Jurkat, Clone E6-1 (cell line): Measurements from ENCODE around the gene PARM1.

Experiments used
- DNase-seq: peaks from one replicate; pipeline ENCODE4 v3.0.0-alpha.2; 2011; ENCODE audit warnings: low read depth, low spot score
- H3K4me3 ChIP-seq: 2 replicates; pipeline ENCODE4 v1.5.1; 2011; ENCODE audit warnings: mild to moderate bottlenecking, low read length, control low read depth, moderate library complexity

PARM1 gene

GRCh38 chr4:74934888-74935287 lies 2.0 kb downstream of the PARM1 start:
- DNase-seq, result no peak
- no peak overlapping the region for H3K4me3 ChIP-seq

GRCh38 chr4:74941123-74941522 lies 8.2 kb downstream of the PARM1 start:
- no peak overlapping the region for H3K4me3 ChIP-seq
- DNase-seq, result no peak

GRCh38 chr4:74942251-74942917 lies 9.5 kb downstream of the PARM1 start:
- no peak overlapping the region for H3K4me3 ChIP-seq
- no peak for DNase-seq

GRCh38 chr4:74942918-74943253 lies 10.0 kb downstream of the PARM1 start:
- DNase-seq, result no peak
- no peak overlapping the region for H3K4me3 ChIP-seq

GRCh38 chr4:74944354-74944793 lies 11.5 kb downstream of the PARM1 start:
- H3K4me3 ChIP-seq, result no peak overlapping the region
- no peak for DNase-seq

GRCh38 chr4:74946196-74946595 lies 13.3 kb downstream of the PARM1 start:
- H3K4me3 ChIP-seq, result no peak overlapping the region
- DNase-seq, result no peak

GRCh38 chr4:74947798-74948197 lies 14.9 kb downstream of the PARM1 start:
- DNase-seq, result no peak
- no peak overlapping the region for H3K4me3 ChIP-seq

GRCh38 chr4:74948236-74948635 lies 15.3 kb downstream of the PARM1 start:
- no peak overlapping the region for H3K4me3 ChIP-seq
- no peak for DNase-seq

GRCh38 chr4:74950200-74950599 lies 17.3 kb downstream of the PARM1 start:
- DNase-seq, result no peak
- H3K4me3 ChIP-seq, result no peak overlapping the region

- DNase-seq, result no peak
- no peak overlapping the region for H3K4me3 ChIP-seq
Observed at GRCh38 chr4:74950882-74951281, 18.0 kb downstream of the PARM1 start.

- no peak overlapping the region for H3K4me3 ChIP-seq
Observed at GRCh38 chr4:74953647-74954046, 20.7 kb downstream of the PARM1 start.

GRCh38 chr4:74958881-74959280 lies 26.0 kb downstream of the PARM1 start:
- no peak for DNase-seq
- H3K4me3 ChIP-seq, result no peak overlapping the region

More at GRCh38 chr4:74953647-74954046, 20.7 kb downstream of the PARM1 start:
- DNase-seq, result no peak

GRCh38 chr4:74961230-74961629 lies 28.3 kb downstream of the PARM1 start:
- no peak overlapping the region for H3K4me3 ChIP-seq
- no peak for DNase-seq

GRCh38 chr4:74962584-74962983 lies 29.7 kb downstream of the PARM1 start:
- no peak overlapping the region for H3K4me3 ChIP-seq
- DNase-seq, result no peak

GRCh38 chr4:74964311-74964710 lies 31.4 kb downstream of the PARM1 start:
- H3K4me3 ChIP-seq, result no peak overlapping the region
- DNase-seq, result no peak

GRCh38 chr4:74967324-74967723 lies 34.4 kb downstream of the PARM1 start:
- no peak overlapping the region for H3K4me3 ChIP-seq
- no peak for DNase-seq

- no peak overlapping the region for H3K4me3 ChIP-seq
- no peak for DNase-seq
Observed at GRCh38 chr4:74968456-74969164, 35.7 kb downstream of the PARM1 start.

GRCh38 chr4:74969507-74970474 lies 36.9 kb downstream of the PARM1 start:
- DNase-seq, result no peak
- H3K4me3 ChIP-seq, result no peak overlapping the region

GRCh38 chr4:74970577-74970976 lies 37.7 kb downstream of the PARM1 start:
- no peak for DNase-seq
- no peak overlapping the region for H3K4me3 ChIP-seq

- DNase-seq, result no peak
- H3K4me3 ChIP-seq, result no peak overlapping the region
Observed at GRCh38 chr4:74971862-74972261, 38.9 kb downstream of the PARM1 start.
